HG03571 (cell line): Measurements from ENCODE around the gene MSI2.

Experiments
- ATAC-seq: cut with Tn5 transposase; IDR thresholded peaks from one replicate; pipeline ENCODE4 v1.9.1; 2021; ENCODE audit not compliant: unreplicated experiment

The MSI2 gene

DNA sequence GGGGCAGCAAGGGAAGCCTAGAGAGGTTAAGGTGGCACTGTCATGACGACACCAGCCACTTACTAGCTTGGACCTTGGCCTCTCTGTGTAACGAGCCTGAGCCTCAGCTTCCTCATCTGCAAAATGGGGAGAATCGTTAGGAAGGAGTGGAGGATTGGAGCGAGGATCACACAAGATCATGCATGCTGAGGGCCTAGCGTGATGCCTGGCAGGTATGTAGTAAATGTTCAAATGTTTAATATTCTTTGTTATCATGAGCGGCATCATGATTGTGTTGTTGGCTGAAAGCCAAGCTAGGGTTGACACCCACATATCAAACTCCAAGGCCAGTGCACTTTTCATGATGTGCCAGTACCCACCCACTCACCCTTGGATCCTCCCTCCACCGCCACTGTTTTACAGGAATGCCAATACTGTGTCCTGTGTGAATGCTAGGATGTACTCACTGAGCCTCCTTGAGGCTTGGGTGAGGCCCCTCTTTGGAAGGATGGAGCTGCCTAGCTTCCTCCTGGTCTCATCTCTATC is 192.5 kb downstream of the MSI2 start:
- ATAC-seq, result no peak

DNA sequence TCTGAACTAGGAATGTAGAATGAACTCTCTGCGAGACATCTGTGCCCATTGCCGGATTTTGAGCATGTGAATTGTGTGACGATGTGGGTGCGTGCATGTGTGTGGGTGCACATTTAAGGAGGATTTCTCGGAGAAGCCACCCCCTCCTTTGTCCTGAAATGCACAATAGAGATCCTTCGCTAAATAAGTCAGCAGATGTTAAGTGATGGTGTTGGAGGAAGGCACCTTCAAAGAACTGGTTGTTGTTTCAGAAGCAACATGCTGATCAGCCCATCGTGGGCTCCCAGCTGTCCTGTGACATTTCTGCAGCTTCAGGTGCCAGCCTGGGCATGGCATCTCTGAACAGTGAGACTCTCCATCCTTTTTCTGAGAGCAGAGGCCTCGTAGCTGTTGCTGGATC is 194.9 kb downstream of the MSI2 start:
- no peak for ATAC-seq

DNA sequence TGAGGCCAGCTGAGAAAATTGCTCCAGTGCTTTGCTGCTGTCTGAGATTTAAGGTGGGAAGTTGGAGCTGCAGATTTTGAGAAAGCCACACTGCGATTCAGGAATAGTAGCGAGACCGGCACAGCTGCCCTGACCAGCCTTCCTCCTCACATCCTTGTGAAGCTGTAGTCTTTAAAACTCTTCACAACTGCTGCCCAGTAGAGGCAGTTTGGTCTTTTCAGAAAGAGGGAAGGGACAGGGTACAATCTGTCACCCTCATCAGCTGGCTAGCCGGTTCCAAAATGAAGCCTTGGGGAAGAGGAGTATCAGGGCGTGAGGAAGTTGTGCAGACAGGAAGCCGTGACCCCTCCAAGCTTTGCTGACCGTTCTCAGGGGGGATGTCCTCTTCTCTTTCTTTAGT is 195.3 kb downstream of the MSI2 start:
- no peak for ATAC-seq

DNA sequence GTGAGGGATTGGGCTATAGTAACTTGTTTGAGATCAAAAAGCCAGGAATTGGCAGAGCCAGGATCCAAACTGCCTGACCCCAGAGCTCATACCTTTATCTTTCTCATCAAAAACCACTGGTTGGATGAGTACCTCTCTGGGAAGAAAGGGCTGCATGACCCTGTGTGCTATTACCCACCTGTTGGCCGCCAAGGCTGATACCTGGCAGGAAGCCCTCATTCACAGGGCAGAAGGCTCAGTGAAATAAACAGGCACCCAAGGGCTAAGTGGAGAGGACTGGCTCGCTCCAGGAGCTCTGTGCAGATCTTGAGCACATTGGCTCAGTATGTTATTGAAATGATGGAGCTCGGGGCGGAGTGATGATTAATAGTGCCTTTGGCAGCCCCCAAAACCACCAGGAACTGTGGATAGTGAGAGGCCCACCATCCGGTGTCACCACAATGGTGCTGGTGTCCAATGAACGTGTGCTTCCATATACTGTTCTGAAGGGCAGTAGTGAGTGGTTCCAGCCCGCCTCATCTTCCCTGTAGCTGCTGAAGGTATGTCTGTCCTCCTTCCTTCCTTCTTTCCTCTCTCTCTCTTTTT is 197.6 kb downstream of the MSI2 start:
- ATAC-seq, result no peak

DNA sequence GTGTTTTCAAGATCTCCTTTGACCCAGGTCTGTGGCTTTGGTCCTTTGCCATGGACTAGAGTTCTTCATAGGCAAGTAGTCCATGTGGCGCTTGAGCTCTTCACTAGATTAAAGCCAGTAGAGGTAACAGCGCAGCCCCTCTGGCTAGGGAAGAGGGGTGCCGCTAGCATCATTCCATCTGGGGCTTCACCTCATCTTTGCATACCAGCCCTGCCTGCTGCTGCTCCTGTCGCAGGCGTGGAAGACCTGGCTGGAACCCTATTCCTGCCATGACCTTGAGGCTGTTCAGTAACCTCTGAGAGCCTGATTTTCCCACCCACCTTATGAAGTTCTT is 198.4 kb downstream of the MSI2 start:
- ATAC-seq, result peak; percentile 7

DNA sequence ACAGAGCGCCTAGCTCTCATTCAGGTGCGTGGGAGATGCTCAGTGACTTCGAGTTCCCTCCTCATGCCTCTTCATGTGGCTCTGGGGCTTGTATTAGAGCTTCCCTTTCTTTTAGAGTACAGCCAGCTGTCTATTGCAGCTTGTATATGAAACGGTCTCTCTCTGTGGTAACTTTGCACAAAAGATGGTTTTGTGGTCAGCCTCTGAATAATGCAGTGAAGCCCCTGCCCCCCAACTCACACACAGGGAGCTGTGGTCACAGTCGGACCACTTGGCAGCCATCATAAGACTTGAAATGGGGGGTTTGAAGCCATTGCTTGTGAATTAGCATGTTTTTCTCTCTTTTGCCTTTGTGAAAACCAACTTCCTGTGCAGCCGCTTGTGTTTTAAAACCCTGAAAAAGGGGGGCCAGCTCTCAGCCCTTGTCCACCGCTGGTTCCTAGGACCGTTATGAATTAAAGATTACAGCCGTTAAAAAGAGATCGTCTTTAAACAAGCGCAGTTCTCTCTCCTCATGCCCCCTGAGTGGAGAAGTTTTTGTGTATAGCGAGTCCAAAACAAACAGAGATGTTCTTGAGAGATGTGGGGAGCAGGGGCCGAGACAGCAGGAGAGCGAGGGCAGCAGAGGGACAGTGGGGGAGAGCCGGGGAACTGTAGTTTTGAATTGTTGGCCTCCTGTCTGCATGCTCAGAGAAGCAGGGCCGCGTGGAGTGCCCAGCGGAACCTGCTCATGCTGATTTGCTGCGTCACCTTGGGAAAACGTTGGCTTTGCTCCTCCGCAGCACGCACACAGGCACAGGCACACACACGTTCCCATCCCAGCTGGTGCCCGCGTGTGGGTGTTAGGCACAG is 199.0 kb downstream of the MSI2 start:
- peak; percentile 71 for ATAC-seq

DNA sequence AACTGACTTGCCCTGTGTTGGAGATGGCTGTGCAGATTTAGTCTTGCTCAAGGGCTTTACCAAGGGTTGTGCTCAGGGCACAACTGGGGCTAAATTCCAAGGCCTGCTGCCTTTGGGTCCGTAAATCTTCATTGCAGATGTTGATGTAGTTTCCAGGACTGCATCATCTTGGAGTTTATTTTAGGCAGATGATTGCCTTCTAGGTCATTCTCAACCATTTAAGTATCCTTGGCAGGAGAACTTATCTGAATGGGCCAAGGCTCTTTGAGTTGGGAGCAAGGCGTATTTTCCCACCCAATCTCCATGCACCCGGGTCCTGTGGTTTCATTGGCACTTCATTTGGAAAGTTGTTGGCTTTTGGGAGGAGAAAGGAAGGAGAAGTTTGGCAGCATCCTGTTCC is 200.3 kb downstream of the MSI2 start:
- ATAC-seq, result no peak

DNA sequence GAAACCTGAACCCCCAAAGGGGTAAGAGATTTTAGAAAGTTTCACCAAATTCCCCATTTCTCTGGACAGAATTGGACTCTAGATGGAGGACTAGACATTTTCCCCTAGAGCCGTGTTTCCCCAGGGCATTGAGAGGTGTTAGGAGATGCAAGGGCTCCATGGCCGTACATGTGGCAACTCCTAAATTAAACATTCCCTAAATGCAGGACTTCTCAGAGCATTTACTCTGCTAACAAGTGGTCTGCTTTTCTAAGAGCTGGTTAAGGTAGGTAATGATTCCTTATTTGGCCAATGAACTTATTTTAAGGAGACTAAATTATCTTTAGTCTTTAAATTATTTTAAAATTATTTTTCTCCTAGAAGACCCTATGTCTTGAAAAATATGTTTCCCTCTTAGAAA is 200.9 kb downstream of the MSI2 start:
- no peak for ATAC-seq

DNA sequence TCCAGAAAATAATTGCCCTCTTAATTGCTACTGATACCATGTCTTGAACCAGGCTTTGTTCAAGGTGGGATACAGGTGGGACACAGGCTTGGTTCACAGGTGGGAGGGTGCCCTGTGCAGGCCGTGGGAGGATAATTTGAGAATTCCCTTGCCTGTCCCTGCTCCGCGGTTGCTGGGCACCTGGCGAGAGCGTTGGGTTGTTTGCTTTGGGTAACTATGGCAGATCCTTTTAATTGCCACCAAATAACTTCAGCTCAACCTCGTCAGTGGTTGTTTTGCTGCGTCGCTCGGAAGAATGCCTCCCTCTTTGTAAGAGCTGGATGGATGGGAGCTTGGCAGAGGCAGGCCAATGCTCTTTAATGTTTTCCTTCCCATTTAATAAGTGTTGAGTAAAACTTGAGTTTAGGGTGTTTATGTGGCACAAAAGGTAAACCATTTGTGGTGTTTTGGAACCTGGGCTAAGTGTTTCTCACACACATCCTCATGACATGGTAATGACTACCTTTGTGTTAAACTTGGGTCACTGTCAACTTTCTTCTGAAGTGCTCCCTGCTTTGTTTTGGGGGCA is 202.5 kb downstream of the MSI2 start:
- no peak for ATAC-seq

DNA sequence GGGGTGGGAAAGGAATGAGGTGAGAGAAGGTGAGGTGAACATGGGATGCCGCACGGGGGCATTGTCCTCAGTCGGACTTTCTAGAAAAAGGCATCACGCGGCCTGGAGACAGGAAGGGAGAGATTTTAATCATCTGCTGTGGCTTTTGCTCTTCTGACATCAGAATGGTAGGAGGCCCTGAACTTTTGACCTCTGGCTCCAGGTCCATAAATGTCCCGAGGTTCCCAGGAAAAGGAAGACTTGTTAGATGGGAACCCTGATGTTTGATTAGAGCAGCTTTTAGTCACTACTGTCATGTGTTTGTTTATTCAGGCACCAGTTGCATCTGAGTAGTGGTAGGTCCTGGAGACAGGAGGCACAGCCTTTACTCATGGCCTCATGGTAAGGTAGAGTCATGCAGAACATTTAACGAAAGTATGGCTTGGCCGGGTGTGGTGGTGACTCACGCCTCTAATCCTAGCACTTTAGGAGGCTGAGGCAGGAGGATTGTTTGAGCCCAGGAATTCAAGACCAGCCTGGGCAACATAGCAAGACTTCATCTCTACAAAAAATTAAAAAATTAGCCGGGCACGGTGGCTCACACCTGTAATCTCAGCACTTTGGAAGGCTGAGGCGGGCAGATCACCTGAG is 203.1 kb downstream of the MSI2 start:
- no peak for ATAC-seq

DNA sequence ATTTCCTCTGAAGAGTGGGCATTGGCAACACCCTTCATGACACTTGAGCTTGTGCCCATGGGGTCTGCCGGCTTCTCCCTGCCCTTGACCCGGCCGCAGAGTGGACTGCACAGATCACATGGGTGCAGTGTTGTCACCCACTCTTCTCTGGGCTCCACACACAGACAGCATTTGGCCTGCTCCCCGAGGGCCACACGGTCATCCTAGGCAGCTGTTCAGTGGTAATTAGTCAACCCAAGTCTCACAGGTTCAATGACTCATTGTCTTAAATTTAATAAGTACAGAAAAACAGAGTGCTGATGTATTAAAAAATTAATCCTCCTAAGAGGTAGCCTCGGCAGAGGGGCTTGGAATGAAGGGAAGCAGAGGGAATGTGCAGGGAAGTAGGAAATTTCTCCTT is 204.8 kb downstream of the MSI2 start:
- ATAC-seq, result no peak

DNA sequence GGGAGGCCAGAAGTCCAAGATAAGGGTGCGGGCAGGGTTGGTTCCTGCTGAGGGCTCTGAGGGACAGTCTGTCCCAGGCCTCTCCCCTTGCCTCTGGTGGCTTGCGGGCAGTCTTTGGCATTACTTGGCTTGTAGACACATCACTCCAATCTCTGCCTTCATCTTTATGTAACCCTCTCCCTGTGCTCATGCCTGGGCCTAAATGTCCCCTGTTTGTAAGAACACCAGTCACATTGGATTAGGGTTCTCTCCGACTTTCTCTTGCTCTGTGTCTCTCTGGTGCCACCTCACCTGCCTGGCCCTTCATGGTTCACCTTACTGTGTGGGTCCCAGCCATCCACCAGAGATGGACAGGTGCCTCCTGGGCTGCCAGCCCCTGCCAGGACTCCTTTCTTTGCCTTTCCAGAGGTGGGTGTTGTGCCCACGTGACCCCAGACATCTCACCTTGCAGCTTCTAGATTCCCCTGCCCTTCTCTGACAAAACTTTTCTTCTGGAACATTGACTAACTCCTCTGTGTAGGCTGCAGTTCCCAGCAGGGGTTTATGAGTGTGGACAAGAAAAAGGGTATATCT is 205.8 kb downstream of the MSI2 start:
- no peak for ATAC-seq

DNA sequence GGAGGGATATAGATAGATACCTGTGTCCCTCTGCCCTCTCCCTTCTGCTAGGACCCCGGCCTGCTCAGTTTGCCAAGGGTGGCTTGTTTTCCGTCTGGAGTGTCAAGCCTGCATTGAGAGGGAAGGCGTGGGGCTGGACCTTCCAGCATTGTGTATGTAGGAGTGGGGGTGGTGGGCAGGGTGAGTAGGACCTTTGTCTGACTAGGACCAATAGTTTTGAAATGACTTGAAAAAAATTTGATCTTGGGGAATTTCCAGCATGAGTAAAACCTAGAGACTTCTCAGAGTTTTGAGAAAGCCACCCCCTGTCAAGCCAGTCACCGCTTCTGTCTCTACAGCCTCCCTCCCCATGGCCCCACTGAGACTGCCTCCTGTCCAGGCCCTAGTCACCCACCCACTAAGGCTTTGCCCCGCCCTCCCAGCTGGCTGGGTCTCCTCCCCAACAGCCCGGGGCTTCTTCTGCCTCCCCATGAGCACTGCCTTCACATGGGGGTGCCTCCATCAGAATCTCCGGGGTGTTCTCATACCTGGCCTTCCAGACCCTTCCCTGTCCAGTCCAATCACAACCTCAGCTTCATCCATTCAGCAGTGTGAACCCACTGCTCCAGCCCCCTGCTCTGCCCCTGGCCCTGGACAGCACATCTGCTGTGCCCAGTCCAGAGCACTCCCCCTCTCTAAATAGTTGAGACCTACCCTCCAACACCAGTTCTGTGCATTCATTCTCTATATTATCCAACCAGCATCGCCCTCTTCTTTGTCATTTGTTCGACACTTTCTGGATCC is 207.0 kb downstream of the MSI2 start:
- ATAC-seq, result peak; percentile 90

DNA sequence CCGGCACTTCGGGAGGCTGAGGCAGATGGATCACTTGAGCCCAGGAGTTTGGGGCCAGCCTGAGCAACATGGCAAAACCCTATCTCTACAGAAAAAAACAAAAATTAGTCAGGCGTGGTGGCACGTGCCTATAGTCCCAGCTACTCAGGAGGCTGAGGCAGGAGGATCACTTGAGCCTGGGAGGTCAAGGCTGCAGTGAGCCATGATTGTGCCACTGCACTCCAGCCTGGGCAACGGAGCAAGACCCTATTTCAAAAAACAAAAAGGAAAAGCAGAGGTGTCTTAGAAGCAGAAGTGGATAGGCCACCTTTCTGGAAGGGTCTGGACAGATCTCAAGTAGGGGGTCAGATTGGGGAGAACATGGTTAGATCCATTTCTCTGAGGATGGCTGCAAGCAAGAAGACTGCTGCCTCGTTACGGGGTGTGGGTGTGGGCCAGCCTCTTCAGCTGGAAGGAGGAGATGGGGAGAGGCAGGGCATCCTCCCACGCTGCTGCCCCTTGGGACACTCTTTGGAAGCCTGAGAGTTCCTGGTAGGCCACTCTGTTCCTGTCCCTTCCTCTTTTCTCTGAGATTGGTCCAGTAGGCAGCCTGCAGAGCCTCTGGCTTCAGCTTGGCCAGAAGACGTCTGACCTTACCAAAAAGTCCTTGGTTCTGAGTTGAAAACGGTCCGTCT is 208.0 kb downstream of the MSI2 start:
- no peak for ATAC-seq

DNA sequence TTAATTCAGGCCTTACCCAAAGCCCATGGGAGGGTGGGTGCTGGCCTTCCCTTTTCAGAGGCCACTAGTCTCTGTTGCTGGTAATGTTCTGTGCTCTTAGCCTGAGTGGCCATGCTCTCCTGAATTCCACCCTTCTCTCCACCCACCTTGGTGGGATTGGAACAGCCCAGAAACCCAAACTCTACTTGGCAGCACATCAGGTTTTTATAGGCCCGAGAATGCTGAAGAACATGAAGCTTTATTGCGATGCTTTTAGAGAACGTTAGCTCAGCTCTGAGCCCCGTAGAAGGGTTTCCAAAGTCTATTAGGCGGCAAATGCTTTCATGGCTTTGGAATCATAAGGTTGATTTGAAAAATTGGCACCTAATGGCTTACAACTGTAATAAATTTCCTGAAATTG is 209.3 kb downstream of the MSI2 start:
- no peak for ATAC-seq

DNA sequence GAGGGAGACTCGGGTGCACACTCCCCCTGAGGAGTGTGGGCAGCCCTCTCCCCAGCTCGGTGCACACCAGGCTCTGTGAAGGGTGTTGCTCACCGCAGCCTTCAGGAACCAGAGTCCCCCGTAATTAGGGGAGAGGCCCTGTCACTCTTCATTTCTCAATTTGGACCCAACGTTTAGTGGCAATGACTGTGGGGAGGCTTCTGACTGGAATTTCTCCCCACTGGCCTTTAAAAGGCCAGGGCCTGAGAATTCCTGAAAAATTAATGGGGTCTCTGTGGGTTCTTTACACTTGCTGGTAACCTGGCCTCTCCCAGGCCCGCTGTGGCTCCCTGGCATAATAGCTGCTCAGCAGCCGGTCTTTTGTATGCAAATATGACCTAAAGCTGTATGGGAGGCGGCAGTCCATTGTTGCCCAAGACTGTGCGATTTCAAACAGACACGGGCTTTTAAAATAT is 209.7 kb downstream of the MSI2 start:
- ATAC-seq, result no peak

DNA sequence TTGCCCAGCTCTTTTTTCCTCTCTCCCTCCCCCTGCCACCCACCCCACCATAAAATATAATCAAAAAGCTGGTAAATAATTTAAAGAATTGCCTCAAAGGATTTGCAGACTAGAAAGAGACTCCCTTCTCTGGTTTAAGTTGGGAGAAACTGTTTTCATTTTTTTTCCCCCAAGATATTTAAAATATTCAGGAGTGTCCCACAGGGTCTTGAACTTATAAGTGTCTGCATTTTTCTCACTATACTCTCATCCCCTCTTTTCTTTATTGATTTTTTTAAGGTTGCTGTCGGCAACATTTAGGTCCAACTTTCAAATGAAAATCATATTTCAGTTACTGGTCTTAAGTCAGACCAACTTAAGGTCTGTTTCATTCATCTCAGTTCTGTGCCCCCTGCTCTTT is 210.2 kb downstream of the MSI2 start:
- no peak for ATAC-seq

DNA sequence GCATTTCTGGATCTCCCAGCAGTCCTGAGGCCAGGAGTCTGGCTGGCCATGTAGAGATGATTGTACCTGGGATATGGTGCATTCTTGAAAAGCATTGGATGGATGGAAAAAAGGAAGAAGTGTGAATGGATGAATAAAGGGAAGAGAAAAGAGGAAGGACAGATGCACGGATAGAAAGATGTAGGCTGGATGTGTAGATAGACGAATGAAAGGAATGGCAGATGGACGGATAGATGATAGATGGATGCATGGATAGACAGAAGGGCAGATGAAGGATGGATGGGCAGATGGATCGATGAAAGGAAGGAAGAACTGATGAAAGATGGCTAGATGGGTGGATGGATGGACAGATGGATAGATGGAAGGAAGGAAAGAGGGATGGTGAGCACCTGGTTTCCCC is 210.9 kb downstream of the MSI2 start:
- ATAC-seq, result no peak

DNA sequence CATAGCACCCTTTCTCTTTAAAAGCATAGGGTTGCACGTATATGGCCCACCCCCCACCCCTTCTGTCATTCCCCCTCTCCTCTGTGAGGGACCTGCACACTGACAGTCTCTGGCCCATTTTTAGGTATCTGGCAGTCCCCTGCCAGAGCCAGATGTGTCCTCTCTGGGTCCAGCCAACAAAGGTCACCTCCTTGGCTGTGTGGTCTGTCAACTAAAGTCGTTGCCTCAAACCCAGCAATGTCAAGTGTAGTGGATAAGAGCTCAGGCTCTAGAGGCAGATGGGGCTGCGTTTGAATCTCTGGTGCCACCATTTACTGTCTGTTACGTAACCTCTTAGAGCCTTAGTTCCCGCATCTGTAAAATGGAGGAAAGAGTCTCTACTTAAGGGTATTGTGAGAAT is 211.5 kb downstream of the MSI2 start:
- ATAC-seq, result no peak
